Mesenteric fat pad (tissue), 1 donor: ENCODE data around the gene CCNG2. TPM values are rescaled to one million over a fixed set of nuclear protein-coding genes. Genes with fewer than 3 reads are reported as not detected.
A peak's percentile ranks its signal among the peaks of the same experiment; 100 is the strongest.
"Not testable (repeated sequence)": the region's sequence is repeated elsewhere in the genome, so short reads cannot be mapped to it uniquely, and the experiment has no call there.

Source experiments
- DNase-seq: peaks from one replicate; pipeline ENCODE4 v3.0.0-alpha.2; 2020; ENCODE audit warnings: low spot score
- long read RNA-seq: library from polyadenylated mRNA; unstranded; transcript quantifications from one replicate; pipeline ENCODE4 v2.0.0, GENCODE V29; 2020
- total RNA-seq: library from RNA; stranded (reverse); fragmentation: NEBNext Ultra II Directional; extraction: Animal tissue kit (Norgen Biotek cat#: 25700); gene quantifications from one replicate; pipeline ENCODE4 v1.2.1, GENCODE V29; 2021
- donor health status: DM: yes; HTN: yes; CAD: no.

The CCNG2 gene
- 28.6 TPM for total RNA-seq
- long read RNA-seq, transcript CCNG2-202 (7 exons, 1,410 nt): major isoform, 5 of 7 reads
- long read RNA-seq, partial matches to known transcripts: 0 of 7 reads
- long read RNA-seq, other reads (novel, unspliced or antisense): 2 of 7 reads

GRCh38 chr4:77156912-77157858 lies at the start of gene CCNG2:
Gene CCNG2, plus strand, starts transcription at chr4:77157207. Its CDS starts 1,326 bp downstream, at chr4:77158533.
- DNase-seq: peak; percentile 94

GRCh38 chr4:77110730-77111129 lies 46.3 kb upstream of the CCNG2 start:
- no peak for DNase-seq

DNA sequence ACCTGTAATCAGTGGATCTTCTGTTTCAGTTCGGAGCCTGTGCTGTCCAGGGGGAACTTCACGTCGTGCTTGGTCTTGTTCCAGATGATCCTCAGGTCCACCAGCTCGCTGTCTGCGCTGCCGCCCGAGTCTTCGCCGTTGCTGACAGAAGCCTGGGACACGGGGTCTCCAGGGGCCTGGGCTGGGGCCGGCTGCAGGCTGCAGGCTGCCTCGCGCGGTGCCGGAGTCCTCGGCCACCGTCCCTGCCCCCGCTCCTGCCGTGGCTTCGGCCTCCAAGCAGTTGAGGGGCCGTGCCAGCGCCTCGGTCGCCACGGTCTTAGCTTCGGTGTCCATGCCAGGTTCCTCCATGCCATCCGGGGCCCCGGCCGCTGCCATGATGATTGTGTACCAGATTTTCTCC lies 43.9 kb upstream of the CCNG2 start:
- no peak for DNase-seq

- no peak for DNase-seq
These were observed 39.3 kb upstream of the CCNG2 start for GRCh38 chr4:77117721-77118120.

DNA sequence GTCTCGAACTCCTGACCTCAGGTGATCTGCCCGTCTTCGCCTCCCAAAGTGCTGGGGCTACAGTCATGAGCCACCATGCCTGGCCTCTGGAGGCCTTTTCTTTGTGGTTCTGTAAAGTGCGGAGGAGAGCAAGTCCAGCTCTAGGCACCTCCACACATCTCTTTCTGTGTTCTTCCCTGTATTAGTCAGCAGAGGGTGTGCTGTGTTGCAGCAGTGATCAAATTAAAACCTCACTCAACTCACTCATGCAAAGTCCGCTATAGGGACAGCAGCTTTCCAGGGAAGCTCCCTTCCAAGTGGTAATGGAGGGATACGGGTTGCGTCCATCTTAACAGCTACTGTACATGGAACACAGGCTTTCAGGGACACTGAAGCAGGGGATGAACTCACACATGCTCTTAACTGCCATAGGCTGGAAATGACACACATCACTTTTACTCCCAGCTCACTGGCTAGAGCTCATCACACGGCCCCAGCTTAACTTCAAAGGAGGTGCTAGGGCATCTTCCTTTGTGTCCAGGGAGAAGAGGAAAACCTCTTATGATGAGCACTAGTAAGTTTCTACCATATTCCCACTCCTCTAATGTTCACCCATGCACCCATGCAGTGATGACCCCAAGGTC lies 36.0 kb upstream of the CCNG2 start:
- no peak for DNase-seq

DNA sequence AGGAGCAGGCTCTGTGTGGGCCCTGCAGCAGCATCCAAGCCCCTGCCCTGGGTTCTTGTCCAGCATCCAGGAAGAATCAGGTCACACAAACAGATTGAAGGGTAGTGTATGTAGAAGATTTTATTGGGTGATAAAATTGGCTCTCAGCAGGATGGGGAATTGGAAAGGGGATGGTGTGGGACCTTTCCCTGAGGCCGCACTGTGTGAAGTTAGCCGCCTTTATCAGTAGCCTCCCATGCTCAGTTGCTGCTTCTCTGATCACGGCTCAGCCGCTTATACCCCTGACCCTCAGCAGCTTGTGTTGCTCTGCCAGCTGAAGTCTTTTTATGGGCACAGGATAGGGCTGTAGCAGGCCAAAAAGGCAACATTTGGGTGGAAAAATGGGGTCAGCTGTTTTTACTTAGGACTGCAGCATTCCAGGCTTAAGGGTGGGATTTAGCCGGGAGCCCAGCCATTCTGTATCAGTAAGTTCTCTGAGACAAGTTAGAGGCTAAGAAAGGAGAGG lies 35.2 kb upstream of the CCNG2 start:
- no peak for DNase-seq

DNA sequence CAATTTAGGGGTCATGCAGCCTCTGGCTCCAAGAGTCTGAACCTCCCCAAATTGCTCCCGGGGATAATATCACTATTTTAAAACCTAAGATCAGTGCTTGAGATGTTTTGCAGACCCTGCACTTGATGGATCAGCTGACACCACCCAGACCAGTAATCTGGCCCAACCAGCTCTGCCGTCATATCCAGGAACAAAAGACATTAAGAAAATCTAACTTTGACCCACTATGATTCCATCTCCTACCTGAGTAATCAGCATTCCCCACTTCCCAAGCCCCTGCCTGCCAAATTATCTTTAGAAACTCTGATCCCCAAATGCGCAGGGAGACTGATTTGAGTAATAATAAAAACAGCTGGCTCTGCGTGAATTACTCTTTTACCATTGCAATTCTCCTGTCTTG lies 34.4 kb upstream of the CCNG2 start:
- no peak for DNase-seq

DNA sequence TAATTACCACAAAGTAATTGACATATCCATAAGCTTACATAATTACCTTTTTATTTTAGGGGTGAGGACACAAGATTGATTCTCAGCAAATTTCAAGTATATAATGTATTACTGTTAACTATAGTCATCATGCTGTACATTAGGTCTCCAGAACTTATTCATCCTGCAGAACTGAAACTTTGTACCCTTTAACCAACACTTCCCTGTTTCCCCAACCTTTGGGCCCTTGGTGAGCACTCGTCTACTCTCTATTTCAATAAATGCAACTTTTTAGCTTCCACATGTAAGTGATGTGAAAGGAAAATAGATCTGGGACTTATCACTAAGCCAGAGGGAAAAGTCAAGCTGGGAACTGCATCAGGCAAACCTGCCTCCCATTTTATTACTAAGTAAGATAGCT lies 33.6 kb upstream of the CCNG2 start:
- DNase-seq: no peak

DNA sequence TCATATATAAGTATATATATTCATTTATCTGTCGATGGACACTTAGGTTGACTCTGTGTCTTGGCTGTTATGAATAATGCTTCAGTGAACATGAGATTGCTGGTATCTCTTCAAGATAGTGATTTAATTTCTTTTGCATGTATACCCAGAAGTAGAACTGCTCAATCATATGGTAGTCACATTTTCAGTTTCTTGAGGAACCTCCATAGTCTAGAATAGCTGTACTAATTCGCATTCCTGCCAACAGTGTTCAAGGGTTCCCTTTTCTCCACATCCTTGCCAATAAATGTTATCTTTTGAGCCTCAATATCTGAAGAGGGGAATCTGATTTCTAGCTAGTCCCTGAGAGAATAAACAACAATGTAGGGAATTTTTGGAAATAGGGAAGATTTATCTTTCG lies 32.4 kb upstream of the CCNG2 start:
- no peak for DNase-seq

DNA sequence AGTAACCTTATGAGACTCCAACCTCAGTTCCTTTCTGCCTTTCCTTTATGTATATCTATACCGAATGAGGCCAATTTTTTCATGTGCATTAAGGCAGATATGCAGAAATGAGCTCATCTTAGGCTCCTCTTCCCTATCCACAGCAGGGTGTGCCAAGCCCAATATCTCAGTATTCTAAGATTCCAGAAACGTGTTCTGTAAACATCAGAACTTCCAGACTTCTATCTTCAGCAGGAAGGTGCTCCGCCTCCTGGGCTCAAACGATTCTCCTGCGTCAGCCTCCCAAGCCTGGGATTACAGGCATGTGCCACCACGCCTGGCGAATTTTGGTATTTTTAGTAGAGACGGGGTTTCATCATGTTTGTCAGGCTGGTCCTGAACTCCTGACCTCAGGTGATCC lies 31.0 kb upstream of the CCNG2 start:
- no peak for DNase-seq

- no peak for DNase-seq
These were observed 30.2 kb upstream of the CCNG2 start for GRCh38 chr4:77126809-77127208.

DNA sequence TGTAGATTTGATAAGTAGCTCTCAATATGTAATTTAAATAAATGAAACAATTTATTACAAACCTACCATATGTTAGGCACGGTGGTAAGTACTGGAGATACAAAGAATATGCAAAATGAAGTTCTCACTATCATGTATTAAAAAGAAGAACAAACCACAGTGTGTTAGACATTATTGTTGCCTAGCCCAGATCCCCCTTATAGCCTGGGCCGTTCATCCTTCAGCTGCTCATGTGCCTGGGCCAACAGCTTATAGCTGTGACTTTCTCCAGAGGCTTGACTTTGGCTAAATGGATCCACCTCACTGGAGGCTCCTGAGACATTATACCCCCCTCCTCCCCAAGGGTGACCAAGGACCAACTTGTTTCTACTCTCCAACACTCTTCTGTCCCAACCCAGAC lies 29.8 kb upstream of the CCNG2 start:
- no peak for DNase-seq

DNA sequence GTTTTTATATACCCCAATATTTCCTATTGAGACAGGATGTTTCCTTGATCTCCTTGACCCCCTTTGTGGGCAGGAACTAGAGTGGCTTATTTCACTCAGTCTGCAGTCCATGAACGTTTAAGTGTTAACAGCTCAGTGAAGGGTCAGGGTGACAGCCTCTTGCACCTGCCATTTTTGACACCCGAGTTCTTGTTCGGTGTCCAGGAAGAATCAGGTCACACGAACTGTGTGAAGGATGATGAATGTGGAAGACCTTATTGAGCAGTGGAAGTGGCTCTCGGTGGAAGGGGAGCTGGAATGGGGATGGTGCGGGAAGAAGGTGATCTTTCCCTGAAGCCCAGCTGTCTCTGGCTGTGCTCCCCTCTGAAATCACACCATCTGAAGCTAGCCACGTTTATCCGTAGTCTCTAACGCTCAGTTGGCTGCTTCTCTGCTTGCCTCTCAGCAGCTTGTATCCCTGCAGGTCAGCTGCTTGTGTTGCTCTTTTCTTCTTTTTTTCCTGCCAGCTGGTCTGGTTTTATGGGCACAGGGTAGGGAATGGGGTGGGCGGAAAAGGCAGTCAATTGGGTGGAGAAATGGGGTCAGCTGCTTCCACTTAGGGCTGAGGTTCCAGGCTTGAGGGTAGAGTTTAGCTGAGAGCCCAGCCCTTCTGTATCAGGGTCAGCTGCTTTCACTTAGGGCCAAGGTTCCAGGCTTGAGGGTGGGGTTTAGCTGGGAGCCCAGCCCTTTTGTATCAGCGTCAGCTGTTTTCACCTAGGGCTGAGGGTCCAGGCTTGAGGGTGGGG lies 29.0 kb upstream of the CCNG2 start:
- no peak for DNase-seq

- no peak for DNase-seq
These were observed 24.2 kb upstream of the CCNG2 start for GRCh38 chr4:77132652-77133312.

DNA sequence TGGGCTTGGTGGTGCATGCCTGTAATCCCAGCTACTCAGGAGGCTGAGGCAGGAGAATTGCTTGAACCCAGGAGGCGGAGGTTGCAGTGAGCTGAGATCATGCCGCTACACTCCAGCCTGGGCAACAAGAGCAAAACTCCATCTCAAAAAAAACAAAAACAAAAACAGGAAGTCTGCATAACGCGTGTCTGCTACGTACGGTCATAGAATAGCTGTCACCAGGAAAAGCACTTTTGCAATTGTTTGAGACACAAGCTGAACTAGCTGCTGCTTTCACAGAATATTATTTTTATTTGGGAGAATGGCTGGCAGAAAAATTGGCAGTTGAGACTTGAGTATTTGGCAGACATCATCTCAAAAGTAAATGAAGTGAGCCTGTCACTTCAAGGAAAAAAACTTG lies 19.6 kb upstream of the CCNG2 start:
- DNase-seq: not testable (repeated sequence)

GRCh38 chr4:77141964-77142645 lies 14.9 kb upstream of the CCNG2 start:
- no peak for DNase-seq

DNA sequence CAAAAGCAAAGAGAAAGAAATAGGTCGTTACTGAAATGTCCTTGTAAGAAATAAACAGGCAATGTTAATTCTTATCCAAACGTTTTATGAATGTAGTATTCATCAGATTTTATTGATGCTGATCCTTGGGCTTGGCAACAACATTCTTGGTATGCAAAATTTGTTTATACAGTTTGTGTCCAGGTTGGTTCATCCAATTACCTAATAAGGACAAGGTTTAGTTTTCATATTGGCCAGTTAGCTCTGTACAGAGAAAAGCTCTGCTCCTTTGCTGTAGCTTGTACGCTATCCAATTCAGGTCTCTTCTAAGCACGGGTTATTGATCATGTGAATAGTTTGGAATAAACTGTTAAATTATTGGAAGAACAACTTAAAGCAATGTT lies 14.4 kb upstream of the CCNG2 start:
- DNase-seq: no peak

DNA sequence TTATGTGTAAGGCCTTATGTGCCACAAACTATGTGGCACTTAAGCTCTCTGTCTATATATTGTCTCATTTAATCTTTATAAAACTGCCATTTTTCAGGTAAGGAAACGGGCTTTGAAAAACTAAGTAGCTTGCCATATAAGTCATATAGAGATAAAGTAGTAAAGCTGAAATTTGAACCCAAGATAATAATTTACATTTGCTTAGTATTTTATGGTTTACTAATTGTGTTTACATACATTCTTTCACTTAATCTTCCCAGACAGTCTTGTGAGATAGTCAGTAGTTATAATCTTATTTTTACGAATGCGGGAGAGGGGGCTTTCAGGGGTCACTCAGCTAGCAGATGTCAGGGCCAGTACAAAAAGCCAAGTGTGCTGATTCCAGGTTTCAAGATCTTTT lies 13.9 kb upstream of the CCNG2 start:
- DNase-seq: no peak

DNA sequence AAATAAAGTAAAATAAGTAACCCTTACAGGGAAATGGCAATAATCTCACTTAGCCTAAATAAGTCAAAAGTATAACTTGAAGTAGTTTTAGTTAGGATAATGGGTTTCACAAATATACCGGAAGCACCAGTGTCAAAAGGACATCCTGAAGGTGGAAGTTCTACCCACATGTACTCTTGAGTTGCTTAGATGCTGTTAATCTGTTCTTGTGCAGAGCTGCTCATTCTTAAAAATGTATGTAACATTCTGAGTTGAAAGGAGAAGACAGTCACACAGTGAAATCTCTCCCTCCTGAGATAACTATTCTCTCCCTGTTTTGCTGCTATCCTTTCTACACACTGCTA lies 11.2 kb upstream of the CCNG2 start:
- DNase-seq: no peak
